H1 (cell line): ENCODE results near the gene FRMPD2. TPM values are rescaled to one million over a fixed set of nuclear protein-coding genes. Genes with fewer than 3 reads are reported as not detected.

Source experiments
- HDAC2 ChIP-seq, 2 experiments: fragments of 300-600 bp in 1 of 2; sonication (generic) in 1 of 2; IDR thresholded peaks; 2 replicates each; pipeline ENCODE4 v1.6.1; 2011 to 2012; ENCODE audit warnings: low read depth in 2 of 2, low read length in 2 of 2, mild to moderate bottlenecking in 2 of 2, moderate library complexity in 2 of 2, borderline replicate concordance in 1 of 2, inconsistent platforms in 1 of 2
- KDM4A ChIP-seq: IDR thresholded peaks from one replicate; pipeline ENCODE4 v1.7.1; 2012; ENCODE audit warnings: low read depth, mild to moderate bottlenecking, moderate library complexity, low read length, inconsistent platforms; ENCODE audit not compliant: severe bottlenecking
- MAFK ChIP-seq: IDR thresholded peaks from 2 replicates; pipeline ENCODE4 v1.6.1; 2012; ENCODE audit warnings: low read depth, mild to moderate bottlenecking, improper control_type of control experiment, low read length
- SP4 ChIP-seq: IDR thresholded peaks from 2 replicates; pipeline ENCODE4 v1.6.1; 2012; ENCODE audit warnings: low read length, inconsistent platforms
- TCF12 ChIP-seq: IDR thresholded peaks from 2 replicates; pipeline ENCODE4 v1.6.1; 2011; ENCODE audit warnings: low read depth, mild to moderate bottlenecking, low read length
- TEAD4 ChIP-seq: IDR thresholded peaks from 2 replicates; pipeline ENCODE4 v1.6.1; 2012; ENCODE audit warnings: low read depth, low read length, inconsistent platforms, mixed read lengths
- USF2 ChIP-seq: IDR thresholded peaks from 2 replicates; pipeline ENCODE4 v1.6.1; 2011; ENCODE audit warnings: low read length, improper control_type of control experiment
- polyA plus RNA-seq, 7 experiments: library from polyadenylated mRNA; depleted of rRNA in 3 of 7; stranded (reverse) in 5 of 7; unstranded in 2 of 7; fragments of >200 nt in 5 of 7; fragments of 200-250 nt in 2 of 7; gene quantifications; 1 replicate in 5 of 7; 2 replicates in 1 of 7; 4 replicates in 1 of 7; pipeline versions ENCODE4 v1.2.1 to v1.2.3, GENCODE V29; 2011 to 2013; ENCODE audit warnings: missing spikeins in 2 of 7, mixed read lengths in 2 of 7
- total RNA-seq: library from RNA; stranded (reverse); fragmentation: NEBNext Ultra II Directional; extraction: Animal tissue kit (Norgen Biotek cat#: 25700); gene quantifications from 2 replicates; pipeline ENCODE4 v1.2.1, GENCODE V29; 2021

FRMPD2 gene
- total and polyA plus RNA-seq, 2 of the 8 experiments (the other 6 are each of a cell fraction or from before 2014, with no cell fraction given): 0.07 to 0.47 TPM

GRCh38 chr10:48286356-48286755 is 11.9 kb upstream of the FRMPD2 start (continued):
- TF ChIP-seq USF2 (no peak), KDM4A (no peak), MAFK (no peak), TEAD4 (no peak), SP4 (no peak), HDAC2 (IDR thresholded peaks at IDR 0.05; ENCODE audit: borderline replicate concordance in 1 of 2, low read depth in 2 of 2, low read length in 2 of 2) (no peak), TCF12 (no peak)
